K562 (cell line): ENCODE results near the gene TMEM178A. TPM values are rescaled to one million over a fixed set of nuclear protein-coding genes. Genes with fewer than 3 reads are reported as not detected.
"Not testable (repeated sequence)": the region's sequence is repeated elsewhere in the genome, so short reads cannot be mapped to it uniquely, and the experiment has no call there.

ENCODE experiments used
- ATAC-seq: fragments of 200-7000 bp; cut with Tn5 transposase; 3 replicates; pipeline ENCODE4 v1.9.1; 2020; ENCODE audit warnings: moderate library complexity
- BruUV-seq: library from RNA; stranded (reverse); fragments of 400-500 nt; replicated peaks from 2 replicates; lab custom pipeline; 2021; lab: Mats Ljungman, UMichigan
- CTCF ChIA-PET: fragments of 300-600 bp; formaldehyde crosslinking; extraction: SDS; loops from one replicate; lab custom pipeline; 2021; ENCODE audit warnings: low intra/inter-chr PET ratio; lab: Yijun Ruan, JAX
- POLR2A ChIA-PET: fragments of 300-600, 350-650 bp; sonication (Branson Sonifier 250); formaldehyde crosslinking; extraction: SDS; loops from one replicate; lab custom pipeline; 2021; ENCODE audit warnings: antibody characterized with exemption, inconsistent platforms; lab: Yijun Ruan, JAX
- DNase-seq, 4 experiments: peaks; one replicate each; pipeline versions ENCODE4 v3.0.0 to v3.0.0-alpha.2; 2011 to 2018; ENCODE audit warnings: low spot score in 3 of 4, mixed read lengths in 3 of 4; ENCODE audit errors: extremely low read depth in 1 of 4
- FAIRE-seq: peaks from 2 replicates; lab custom pipeline; 2011; peaks lifted over from hg19 to GRCh38; lab: Jason Lieb, UNC
- H2AFZ ChIP-seq: 2 replicates; pipeline ENCODE4 v1.6.0; 2011; ENCODE audit warnings: low read depth, low read length, control low read depth, inconsistent platforms
- H3K27ac ChIP-seq: fragments of 200-600 bp; 3 replicates; pipeline ENCODE4 v1.8.0; 2011; ENCODE audit warnings: low read depth, mild to moderate bottlenecking, control low read depth, inconsistent platforms, low read length, moderate library complexity, mixed read lengths; ENCODE audit errors: extremely low read depth
- H3K27me3 ChIP-seq, 2 experiments: fragments of 300-600 bp in 1 of 2; 2 replicates in 1 of 2; 3 replicates in 1 of 2; pipeline versions ENCODE4 v1.6.0 to v1.8.0; 2011; ENCODE audit warnings: inconsistent platforms in 2 of 2, low read length in 2 of 2, mild to moderate bottlenecking in 1 of 2, mixed read lengths in 1 of 2, moderate library complexity in 1 of 2; ENCODE audit not compliant: control insufficient read depth in 2 of 2, insufficient read depth in 2 of 2
- H3K36me3 ChIP-seq: fragments of 300-600 bp; 3 replicates; pipeline ENCODE4 v1.8.0; 2011; ENCODE audit warnings: mild to moderate bottlenecking, low read length, inconsistent platforms; ENCODE audit not compliant: control insufficient read depth, insufficient read depth
- H3K4me1 ChIP-seq, 2 experiments: fragments of 200-600 bp in 1 of 2; replicated peaks in 1 of 2; 2 replicates in 1 of 2; 3 replicates in 1 of 2; pipeline versions ENCODE4 v1.5.1 to v1.8.0; 2011; ENCODE audit warnings: inconsistent platforms in 2 of 2, low read length in 2 of 2, mild to moderate bottlenecking in 1 of 2, mixed read lengths in 1 of 2, moderate library complexity in 1 of 2; ENCODE audit not compliant: control insufficient read depth in 2 of 2, insufficient read depth in 2 of 2
- H3K4me2 ChIP-seq: 2 replicates; pipeline ENCODE4 v1.6.1; 2011; ENCODE audit warnings: low read length, control low read depth, inconsistent platforms, mixed read lengths; ENCODE audit not compliant: insufficient read depth
- H3K4me3 ChIP-seq: fragments of 200-600 bp; sonication (generic), shearing (Covaris generic); 2 replicates; pipeline ENCODE4 v1.5.1; 2016; ENCODE audit warnings: control low read depth, inconsistent platforms
- H3K79me2 ChIP-seq: fragments of 200-600 bp; 3 replicates; pipeline ENCODE4 v1.8.0; 2011; ENCODE audit warnings: low read length, inconsistent platforms; ENCODE audit not compliant: control insufficient read depth, insufficient read depth
- H3K9ac ChIP-seq, 2 experiments: 2 replicates each; pipeline versions ENCODE4 v1.6.0 to v1.6.1; 2011; ENCODE audit warnings: low read depth in 2 of 2, low read length in 2 of 2, control low read depth in 1 of 2, inconsistent platforms in 1 of 2, mild to moderate bottlenecking in 1 of 2, mixed read lengths in 1 of 2; ENCODE audit not compliant: insufficient read depth in 1 of 2
- H3K9me1 ChIP-seq: one replicate; pipeline ENCODE4 v1.6.0; 2011; ENCODE audit warnings: inconsistent platforms, mild to moderate bottlenecking, low read length, moderate library complexity; ENCODE audit not compliant: control insufficient read depth, insufficient read depth
- H3K9me3 ChIP-seq: replicated peaks from 2 replicates; pipeline ENCODE4 v1.5.1; 2011; ENCODE audit warnings: low read depth, low read length, inconsistent platforms; ENCODE audit not compliant: control insufficient read depth, insufficient read depth
- H4K20me1 ChIP-seq: replicated peaks from 2 replicates; pipeline ENCODE4 v1.6.1; 2011; ENCODE audit warnings: low read length, inconsistent platforms, mixed read lengths; ENCODE audit not compliant: control insufficient read depth, insufficient read depth
- RB1 ChIP-seq: fragments of 450-650 bp; IDR thresholded peaks from 2 replicates; pipeline ENCODE4 v1.6.1; 2017; ENCODE audit warnings: low read depth, mild to moderate bottlenecking
- ZNF318 ChIP-seq, 2 experiments: fragments of 450-650 bp; IDR thresholded peaks; 2 replicates each; pipeline ENCODE4 v1.6.1; 2016; ENCODE audit warnings: mild to moderate bottlenecking in 2 of 2, borderline replicate concordance in 1 of 2, low read depth in 1 of 2, moderate library complexity in 1 of 2
- WGBS: fragments of 100-300 bp; shearing (Covaris generic); methylation state at CpG from one replicate; pipeline ENCODE4 v1.1.6; 2016; ENCODE audit warnings: low coverage, mixed read lengths; ENCODE audit not compliant: insufficient coverage; ENCODE audit errors: missing lambda C conversion rate; 5-methylcytosine and 5-hydroxymethylcytosine counted together
- in situ Hi-C: fragments of 300-500 bp; cut with MboI; formaldehyde crosslinking; loops from 4 replicates; pipeline ENCODE4 v1.15.0; 2018; ENCODE audit warnings: inconsistent platforms, mixed read lengths
- intact Hi-C: fragments of 100-400 bp; cut with micrococcal nuclease; formaldehyde crosslinking; loops from 2 replicates; pipeline ENCODE4 v1.14.2; 2022
- polyA plus RNA-seq, 8 experiments: library from polyadenylated mRNA; depleted of rRNA in 4 of 8; stranded (reverse) in 5 of 8; unstranded in 3 of 8; fragments of >200 nt; fragmentation: Nextera tagmentation in 2 of 8; fragmentation: Illumina TruSeq in 1 of 8; extraction: Ambion mirVana in 2 of 8; extraction: Trizol in 1 of 8; gene quantifications; 2 replicates each; pipeline versions ENCODE4 v1.2.1 to v1.2.3, GENCODE V29; 2011 to 2014; ENCODE audit warnings: inconsistent platforms in 1 of 8, missing spikeins in 1 of 8
- total RNA-seq, 7 experiments: library from RNA; depleted of rRNA in 6 of 7; stranded (reverse); fragments of >200 nt in 6 of 7; fragmentation: Illumina TruSeq in 2 of 7; extraction: Trizol in 2 of 7; gene quantifications; 2 replicates each; pipeline versions ENCODE4 v1.2.1 to v1.2.3, GENCODE V29; 2011 to 2021; ENCODE audit warnings: low replicate concordance in 1 of 7

Gene TMEM178A
- total and polyA plus RNA-seq, 9 of the 15 experiments (the other 6 are each of a cell fraction or from before 2014, with no cell fraction given): 0.04 to 0.17 TPM; not detected in 7

- TF ChIP-seq ZNF318 (IDR thresholded peaks at IDR 0.05; ENCODE audit: borderline replicate concordance in 1 of 2, low read depth in 1 of 2) (no peak), RB1 (no peak)
Measured at GRCh38 chr2:39625927-39626270, 39.8 kb upstream of the TMEM178A start (continued).

- H3K9me1 ChIP-seq, CTCF ChIA-PET, intact Hi-C loops, DNase-seq, H3K9ac ChIP-seq, H3K36me3 ChIP-seq, H3K4me3 ChIP-seq, BruUV-seq, H2AFZ ChIP-seq, H4K20me1 ChIP-seq, in situ Hi-C loops, POLR2A ChIA-PET, H3K27ac ChIP-seq, H3K79me2 ChIP-seq, H3K4me1 ChIP-seq, H3K9me3 ChIP-seq, FAIRE-seq, H3K4me2 ChIP-seq, ATAC-seq: not testable (repeated sequence)
- WGBS: 32% methylated on average over 4 of the region's 28 CpGs
- peaks cover 13 to 14% of the 10 kb centered on the region in 2 experiments; a peak in 4 of 5 replicates for H3K27me3 ChIP-seq
Measured at GRCh38 chr2:39628346-39628745, 37.4 kb upstream of the TMEM178A start.
